GM18502 (cell line): ENCODE measurements around the gene MOB4.
A peak's percentile ranks its signal among the peaks of the same experiment; 100 is the strongest.
"Not testable (repeated sequence)": the region's sequence is repeated elsewhere in the genome, so short reads cannot be mapped to it uniquely, and the experiment has no call there.

Source experiments
- ATAC-seq: cut with Tn5 transposase; IDR thresholded peaks from one replicate; pipeline ENCODE4 v1.9.1; 2021; ENCODE audit warnings: mild to moderate bottlenecking; ENCODE audit not compliant: unreplicated experiment, poor library complexity

MOB4 gene

DNA sequence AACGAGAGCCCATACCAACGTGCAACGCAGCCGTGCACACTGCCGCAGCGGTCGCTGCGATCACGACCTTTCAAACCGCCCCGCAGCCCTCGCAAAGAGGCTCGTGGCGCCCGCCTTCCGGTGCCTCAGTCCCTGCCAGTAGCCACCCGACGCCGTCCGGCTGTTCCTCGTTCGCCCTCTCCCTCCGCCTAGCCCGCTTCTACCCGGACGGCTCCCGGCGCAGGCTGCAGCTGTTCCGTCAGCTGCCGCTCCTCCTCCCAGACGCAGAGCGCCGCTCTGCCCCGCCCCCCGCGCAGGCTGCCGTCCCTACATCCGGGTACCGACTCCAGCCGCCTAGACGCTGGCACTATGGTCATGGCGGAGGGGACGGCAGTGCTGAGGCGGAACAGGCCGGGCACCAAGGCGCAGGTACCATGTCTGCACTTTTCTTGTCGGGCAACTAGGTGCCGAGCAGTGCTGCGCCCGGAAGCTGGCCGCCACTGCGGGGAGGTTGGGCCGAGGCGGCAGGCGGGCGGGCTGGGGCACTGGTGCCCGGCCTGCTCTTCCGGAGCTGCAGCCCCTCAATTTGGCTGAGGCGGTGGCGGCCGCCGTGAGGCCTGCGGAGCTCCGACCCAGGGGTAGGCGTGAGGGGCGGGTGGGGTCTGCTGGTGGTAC, at the start of gene MOB4:
MOB4 (plus strand) TSS at position 328 of the 654 bp plus-strand sequence; CDS start at position 349, 21 bp downstream.
- peak; percentile 95 for ATAC-seq

DNA sequence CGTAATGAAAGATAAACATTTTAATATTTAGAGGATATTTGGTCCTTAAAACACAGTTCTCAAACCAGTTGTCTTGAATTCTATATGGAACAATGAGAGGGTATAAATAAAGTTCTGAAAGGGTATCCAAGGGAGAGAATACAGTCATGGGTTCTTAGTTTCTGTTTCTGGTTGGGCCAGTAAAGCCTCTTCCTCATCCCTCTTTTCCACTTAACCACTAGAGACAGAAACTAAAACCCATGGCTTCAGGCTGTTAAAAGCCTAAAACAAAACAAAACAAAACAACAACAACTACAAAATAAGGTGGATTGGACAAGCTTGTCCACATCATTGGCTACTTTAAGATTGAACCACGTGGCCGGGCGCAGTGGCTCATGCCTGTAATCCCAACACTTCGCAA, 43.7 kb upstream of the MOB4 start:
- ATAC-seq, result no peak

DNA sequence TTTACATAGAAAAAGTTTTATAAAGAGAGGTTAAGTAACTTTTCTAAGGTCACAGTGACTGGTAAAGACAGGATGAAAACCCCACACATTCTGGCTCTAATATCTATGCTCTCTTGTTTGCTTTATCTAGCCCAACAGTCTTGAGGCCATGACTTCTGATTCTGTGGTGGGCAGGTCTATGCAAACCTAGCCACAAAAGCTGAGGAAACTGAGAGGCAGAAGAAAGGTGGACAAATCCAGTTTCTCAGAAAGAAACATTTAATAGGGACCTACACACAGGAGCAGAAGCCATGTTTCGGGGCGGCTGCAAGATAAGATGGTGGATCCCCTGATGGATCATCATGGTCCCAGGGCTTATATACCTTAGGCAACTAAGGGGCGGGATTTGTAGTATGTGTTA, 38.1 kb upstream of the MOB4 start:
- no peak for ATAC-seq

DNA sequence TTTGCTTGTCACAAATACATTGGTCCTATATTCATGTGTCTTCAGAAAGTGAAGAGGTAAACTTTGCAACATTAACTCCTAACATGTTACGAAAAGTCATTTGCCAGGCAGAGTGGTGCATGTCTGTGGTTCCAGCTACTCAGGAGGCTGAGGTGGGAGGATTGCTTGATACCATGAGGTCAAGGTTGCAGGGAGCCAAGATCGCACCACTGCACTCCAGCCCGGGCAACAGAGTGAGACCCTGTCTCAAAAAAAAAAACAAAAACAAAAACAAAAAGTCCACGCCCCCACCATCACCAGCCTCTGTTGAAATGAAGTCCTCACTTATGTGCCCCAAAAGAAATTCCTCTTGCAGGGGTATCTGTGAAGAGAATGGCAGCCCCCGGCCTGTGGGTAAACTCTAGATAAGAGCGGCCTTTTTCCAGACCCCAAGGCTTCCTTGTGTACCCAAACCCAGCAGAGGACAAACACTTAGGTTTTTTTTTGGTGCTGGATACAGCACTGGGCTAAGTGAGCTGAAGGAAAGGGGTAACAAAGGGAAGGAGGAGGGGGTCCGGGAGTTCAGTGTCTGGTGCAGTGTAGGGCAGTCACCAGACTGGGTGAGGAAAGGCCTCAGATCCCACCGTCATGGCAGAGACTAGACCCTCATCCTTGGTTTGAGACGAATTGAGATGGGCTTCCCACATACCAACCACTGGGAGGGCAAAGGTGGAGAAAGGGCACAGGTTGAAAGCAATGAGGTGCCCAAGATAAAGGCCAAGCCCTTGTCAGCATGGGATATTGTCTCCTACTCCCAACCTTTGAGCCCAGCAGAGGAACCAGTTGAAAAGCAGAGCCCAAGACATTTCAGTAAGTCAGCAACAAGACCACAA, 35.5 kb upstream of the MOB4 start:
- no peak for ATAC-seq

DNA sequence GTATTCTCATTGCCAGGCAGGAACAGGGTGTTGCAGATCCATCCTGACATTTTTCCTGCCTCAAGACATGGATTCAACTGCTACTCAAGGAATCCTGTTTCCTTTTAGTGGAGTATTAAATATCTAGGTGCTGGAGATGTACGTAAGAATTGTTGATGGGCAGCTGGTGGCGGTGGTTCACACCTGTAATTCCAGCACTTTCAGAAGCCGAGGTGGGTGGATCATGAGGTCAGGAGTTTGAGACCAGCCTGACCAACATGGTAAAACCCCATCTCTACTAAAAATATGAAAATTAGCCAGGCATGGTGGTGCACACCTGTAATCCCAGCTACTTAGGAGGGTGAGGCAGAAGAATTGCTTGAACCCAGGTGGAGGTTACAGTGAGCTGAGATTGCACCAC, 31.6 kb upstream of the MOB4 start:
- ATAC-seq, result not testable (repeated sequence)

DNA sequence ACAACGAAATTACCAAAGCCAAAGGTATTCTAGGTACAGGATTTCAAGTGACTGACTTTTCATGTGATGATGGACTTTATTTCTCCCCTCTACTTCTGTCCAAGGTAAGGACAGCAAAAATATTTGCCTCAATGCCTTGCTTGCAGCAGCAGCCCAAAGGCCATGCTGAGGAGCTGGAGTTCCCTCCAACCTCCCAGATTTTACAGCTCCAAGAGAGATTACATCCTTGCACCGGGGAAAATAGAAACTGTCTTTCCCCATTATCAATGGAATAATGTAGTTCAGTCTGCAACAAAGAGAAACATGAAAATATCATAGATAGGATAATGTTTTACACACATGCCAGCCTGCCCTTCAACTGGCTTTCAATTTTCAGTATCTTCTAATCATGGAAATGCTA, 29.7 kb upstream of the MOB4 start:
- ATAC-seq, result no peak

DNA sequence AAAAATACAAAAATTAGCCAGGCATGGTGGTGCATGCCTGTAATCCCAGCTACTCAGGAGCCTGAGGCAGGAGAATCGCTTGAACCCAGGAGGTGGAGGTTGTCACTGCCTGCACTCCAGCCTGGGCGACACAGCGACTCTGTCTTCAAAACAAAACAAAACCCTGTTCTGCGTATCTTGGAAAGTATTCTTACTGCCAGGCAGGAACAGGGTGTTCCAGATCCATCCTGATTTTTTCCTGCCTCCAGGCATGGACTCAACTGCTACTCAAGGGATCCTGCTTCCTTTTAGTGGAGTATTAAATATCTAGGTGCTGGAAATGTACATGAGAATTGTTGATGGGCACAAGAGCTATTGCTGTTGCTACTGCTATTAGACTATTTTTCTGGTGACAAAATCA, 28.5 kb upstream of the MOB4 start:
- ATAC-seq, result no peak

DNA sequence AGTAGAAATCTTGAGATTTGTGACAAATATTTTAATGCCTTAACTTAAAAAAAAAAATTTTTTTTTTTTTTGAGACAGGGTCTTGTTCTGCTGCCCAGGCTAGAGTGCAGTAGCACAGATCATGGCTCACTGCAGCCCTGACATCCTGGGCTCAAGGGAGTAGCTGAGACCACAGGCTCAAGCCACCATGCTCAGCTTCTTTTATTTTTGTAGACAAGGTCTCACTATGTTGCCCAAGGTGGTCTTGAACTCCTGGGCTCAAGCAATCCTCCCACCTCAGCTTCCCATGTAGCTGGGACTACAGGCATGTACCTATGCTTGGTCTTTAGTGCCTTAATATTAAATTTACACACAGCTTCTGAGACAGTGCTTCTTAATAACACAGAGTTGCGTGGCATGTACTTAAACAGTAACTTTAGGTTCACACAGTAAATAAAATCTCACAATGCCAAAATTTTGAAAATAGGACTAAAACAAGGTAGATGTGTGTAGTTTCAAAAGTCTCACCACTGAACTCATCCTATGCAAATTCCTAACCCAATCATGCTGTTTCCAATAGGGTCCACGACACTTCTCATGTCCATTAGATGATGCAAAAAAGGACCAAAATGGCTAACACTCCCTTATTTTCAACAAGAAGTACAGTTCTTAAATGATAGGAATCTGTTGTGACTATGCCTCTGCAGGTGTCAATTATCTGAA, 20.3 kb upstream of the MOB4 start:
- ATAC-seq, result no peak

DNA sequence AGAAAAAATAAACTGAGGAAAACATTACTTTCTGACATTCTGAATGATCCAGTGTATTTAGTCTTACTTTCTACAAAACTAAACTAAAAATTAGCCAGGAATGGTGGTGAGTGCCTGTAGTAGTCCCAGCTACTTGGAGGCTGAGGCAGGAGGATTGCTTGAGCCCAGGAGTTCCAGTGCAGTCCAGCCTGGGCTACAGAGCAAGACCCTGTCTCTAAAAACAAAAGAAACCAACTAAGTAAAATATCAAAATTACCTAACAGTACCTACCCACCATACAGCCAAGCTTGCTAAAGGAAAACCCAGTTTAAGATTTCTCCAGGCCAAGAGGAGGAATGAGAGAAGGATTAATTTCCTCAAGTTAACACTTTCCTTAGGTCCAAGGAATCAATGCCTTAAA, 19.2 kb upstream of the MOB4 start:
- no peak for ATAC-seq

DNA sequence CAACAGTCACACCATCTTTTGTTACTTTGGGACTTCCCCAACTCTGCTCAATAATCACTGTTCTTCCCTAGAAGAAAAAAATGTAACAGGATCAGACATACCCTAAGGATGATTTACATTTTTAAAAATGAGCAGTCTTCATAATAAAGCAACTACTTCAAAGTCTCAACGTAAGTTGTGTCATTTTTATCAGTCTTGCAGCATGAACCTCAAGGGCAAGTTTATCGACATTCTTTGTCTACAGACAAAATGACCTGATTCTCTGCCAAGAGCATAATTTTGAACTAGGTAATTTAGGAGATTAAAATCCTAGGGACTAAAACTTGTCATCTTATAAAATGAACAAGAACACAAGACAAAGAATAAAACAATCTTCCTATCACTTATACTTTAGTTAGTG, 18.5 kb upstream of the MOB4 start:
- ATAC-seq, result no peak

DNA sequence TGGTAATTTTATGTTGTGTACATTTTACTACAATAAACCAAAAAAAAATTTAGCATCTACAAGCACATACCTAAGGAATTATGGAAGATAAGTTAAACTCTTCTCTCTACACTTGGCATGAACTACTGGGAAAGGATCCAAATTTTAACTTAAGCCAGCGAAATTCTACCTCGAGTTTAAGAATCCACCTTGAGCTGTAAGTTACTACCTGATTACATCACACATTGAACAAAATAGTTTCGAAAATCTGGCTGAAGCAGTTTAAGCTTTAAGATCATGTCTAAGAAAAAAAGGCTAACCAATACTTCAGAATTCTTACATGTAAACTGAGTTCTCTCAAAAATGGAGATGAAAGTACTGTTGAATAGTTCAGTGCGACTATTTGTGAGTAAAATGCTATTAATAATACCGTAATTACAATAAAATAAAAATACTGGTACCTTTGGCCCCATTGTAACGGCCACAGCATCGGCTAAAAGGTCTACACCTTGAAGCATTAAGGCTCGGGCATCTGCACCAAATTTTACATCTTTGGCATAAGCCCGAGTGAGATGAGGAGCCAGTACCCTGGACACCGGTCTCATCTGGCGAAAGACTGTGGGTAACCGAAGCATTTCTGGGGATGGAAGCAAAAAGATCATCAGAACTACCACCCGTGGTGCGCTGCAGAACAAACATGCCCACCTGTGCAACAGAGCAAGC, 17.5 kb upstream of the MOB4 start:
- no peak for ATAC-seq

DNA sequence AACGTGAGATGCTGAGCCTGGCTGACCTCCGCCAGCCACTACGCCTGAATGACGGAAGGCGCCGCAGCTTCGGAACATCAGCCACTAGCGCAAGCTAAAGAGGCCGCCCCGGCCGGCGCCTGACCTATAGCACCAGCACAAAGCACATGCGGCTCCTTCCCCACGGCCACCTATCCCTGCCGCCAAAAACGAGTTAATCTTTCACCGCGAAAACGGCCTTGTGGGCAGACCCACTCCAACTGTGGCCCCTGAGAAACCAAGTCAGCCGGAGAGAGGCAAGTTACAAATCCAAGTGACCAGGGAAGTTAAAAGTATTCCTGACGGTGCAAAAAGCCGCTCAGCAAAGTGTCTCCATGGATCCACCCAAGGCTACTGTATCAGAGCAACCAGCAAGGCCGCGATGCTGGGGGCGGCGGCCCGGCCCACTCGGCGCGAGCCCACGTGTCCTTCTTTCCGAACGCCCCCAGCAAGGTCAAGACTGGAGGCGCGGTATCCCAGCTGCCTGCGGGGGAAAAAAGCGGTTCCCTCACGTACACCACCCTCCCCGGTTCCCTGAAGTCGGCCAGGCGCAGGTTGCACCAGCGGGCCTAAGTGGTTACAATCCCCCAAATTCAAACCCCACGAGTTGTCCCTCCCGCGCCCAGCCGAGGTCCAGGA, 16.8 kb upstream of the MOB4 start:
- ATAC-seq, result peak; percentile 13

DNA sequence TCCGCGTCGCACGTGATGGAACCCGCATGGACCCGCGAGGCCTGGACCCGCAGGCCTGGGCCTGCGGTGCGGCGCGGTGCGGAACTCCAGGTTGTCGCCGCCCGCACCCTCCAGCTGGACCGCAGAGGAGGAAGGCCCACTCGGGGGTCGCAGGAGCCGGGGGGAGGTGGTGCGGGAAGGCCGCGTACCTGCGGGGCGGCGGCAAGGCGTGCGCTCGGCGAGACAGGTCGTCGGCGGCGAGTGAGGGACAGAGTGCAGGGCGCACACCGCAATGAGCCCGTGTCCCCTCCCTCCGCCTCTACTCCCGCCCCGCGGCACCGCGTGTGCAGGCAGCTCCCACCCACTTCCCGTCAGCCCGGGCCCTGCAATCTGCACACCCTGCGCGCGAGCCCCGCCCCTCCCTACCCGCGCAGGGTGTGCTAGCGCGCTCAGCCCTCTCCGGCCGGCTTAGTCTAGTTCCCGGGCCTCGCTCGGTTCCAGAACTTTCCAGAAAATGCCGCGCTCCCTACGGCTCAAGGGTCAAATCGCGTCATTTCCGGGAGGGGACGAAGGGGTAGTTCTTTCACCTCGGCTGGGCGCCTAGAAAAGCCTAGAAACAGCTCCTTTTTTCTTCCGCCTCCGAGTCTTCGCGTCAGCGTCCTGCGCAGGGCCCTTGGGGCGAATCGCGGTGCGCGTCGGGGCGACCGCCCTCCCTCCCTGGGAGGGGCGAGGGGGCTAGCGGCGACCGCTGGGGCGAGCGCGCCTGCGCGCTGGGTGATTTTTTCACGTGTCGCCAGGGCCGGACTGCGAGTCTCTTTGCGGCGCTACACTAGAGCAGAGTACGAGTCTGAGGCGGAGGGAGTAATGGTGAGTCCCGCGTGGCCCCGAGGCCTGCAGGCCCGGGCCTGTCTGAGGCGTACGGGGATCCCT, 16.0 kb upstream of the MOB4 start, which contains the start of the genes HSPD1 and HSPE1:
HSPD1 (minus strand) TSS at position 247 of the 909 bp plus-strand sequence. CDS start 992 bp downstream, outside the sequence.
HSPE1 (plus strand) TSS at position 786 of the 909 bp plus-strand sequence; CDS start at position 844, 58 bp downstream.
- peak; percentile 84 for ATAC-seq

DNA sequence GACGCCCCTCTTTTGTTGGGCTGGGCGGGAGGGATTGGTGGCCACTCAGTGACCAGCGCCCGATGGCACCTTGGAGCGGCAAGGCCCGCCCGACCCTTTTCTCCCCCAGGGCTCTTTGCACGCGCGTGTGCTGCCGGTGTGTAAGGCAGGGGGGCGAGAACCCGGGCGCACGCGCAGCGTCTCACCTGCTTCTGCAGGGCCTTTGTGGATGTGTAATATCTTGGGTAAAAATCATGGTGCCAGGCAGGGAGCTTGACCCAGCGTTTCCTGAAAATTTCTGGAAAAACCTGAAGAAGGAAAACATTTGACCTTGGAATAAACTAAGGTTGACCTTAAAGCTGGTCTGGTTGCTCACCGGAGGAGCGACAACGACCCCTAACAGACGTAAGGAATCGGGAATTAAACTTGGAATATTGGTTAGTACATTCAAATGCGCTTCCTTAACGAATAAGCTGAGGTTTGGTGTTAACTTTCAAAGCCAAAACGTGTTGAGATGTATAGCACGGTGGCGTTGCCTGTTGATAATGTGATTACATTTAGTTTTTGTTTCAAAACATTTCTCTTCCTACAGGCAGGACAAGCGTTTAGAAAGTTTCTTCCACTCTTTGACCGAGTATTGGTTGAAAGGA, 15.2 kb upstream of the MOB4 start:
- peak; percentile 10 for ATAC-seq

DNA sequence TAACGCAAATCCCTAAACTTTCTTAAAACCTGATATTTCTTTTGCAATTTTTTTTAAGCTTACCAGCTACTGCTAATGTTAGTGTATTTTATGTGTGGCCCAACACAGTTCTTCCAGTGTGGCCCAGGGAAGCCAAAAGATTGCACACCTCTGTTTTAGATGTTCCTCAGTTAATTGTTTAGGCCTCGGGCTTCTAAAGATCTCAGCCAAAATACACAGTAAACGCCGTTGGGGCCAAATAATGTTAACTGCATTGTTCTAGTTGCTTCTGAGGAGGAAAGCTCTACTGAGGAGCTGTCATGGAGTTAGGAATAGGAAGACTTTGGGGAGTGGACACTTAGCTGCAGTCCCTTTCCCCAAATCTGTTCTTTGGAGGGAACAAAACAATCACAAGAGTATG, 13.7 kb upstream of the MOB4 start:
- ATAC-seq, result no peak

DNA sequence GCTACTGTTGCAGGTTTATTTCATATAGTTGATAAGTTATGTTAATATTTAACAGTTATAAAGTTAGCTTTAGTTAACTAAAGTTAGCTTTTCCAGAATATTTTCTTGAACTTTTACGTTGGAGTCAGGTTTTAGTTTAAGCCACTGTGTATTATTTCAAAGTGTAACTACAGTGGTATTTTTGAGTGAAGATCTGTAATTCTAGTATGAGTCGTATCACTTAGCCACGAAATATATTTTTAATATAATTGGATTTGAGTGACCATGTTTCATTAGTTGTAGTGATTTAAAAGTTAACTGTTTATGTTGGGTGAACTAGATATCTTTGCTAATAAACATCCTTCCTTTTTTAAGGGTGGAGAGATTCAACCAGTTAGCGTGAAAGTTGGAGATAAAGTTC, 13.2 kb upstream of the MOB4 start:
- no peak for ATAC-seq

DNA sequence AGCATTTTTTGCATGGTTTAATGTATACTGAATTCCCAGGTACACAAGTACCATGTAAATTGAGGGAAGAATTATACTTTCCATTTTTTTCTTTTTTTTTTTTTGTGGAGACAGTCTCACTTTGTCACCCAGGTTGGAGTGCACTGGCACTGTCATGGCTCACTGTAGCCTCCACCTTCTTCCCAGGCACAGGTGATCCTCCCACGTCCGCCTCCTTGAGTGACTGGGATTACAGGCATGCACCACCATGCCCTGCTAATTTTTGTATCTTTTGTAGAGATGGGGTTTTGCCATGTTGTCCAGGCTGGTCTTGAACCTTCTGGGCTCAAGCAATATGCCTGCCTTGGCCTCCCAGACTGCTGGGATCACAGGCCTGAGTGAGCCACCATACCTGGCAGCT, 11.9 kb upstream of the MOB4 start:
- ATAC-seq, result no peak

DNA sequence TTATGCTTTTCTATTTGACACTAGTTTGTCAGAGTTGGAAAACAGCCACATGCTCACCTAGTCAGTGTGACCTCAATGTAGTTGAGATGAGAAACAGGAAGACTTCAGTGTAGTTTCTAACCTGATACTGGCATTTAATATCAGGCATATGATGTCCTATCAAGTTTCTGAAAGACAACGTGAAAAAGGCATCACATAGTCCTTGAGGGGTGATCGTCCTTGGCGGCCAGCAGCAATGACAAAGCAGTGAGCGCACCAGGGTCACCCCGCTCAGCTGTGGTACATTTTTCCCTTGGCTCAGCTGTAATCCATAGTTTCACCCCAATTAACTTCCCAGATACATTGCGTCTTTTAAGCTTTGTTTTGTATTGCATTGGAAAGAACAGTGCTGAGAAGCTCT, 11.4 kb upstream of the MOB4 start:
- ATAC-seq, result no peak
